GM12874 (cell line): Measurements from ENCODE around the gene QSOX2.
A peak's percentile ranks its signal among the peaks of the same experiment; 100 is the strongest.

ENCODE experiments used
- TF ChIP-seq, protein P1 (sequence below): IDR thresholded peaks from 2 replicates; pipeline ENCODE4 v1.5.1; 2011; ENCODE audit warnings: low read depth, mild to moderate bottlenecking, control low read depth, low read length, moderate library complexity; ENCODE audit not compliant: insufficient read depth

The QSOX2 gene

DNA sequence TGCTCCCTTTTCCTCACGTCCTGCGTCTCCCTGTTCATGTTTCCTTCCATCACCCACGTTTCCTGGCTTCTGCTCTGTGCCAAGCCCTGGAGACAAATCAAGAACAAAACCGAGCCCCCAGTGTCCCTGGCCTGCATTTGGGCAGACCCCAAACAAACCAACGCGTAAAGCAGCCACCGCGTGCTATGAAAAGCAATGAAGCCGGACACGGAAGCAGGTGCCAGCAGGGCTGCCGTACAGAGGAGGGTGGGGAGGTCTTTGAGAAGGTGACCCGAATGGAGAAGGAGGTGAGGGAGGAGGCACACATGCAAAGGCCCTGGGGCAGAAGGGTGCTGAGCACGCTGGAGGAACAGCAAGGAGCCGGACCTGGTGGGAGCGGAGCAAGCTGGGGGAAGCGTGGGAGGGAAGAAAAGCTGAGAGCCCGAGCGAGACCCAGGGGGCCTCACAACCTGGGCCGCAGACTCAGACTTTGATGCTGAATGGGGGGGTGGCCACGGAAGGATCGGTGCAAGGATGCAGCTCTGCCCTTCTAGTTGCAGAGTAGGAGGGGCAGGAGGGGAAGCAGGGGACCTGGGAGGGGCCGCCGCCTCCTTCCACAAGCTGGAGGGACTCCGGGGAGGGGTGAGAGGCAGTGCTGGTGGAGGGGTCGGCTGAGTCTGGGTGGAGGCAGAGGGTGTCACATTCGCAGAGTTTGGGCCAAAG is 1.4 kb upstream of the QSOX2 start:
- TF ChIP-seq, protein P1, sequence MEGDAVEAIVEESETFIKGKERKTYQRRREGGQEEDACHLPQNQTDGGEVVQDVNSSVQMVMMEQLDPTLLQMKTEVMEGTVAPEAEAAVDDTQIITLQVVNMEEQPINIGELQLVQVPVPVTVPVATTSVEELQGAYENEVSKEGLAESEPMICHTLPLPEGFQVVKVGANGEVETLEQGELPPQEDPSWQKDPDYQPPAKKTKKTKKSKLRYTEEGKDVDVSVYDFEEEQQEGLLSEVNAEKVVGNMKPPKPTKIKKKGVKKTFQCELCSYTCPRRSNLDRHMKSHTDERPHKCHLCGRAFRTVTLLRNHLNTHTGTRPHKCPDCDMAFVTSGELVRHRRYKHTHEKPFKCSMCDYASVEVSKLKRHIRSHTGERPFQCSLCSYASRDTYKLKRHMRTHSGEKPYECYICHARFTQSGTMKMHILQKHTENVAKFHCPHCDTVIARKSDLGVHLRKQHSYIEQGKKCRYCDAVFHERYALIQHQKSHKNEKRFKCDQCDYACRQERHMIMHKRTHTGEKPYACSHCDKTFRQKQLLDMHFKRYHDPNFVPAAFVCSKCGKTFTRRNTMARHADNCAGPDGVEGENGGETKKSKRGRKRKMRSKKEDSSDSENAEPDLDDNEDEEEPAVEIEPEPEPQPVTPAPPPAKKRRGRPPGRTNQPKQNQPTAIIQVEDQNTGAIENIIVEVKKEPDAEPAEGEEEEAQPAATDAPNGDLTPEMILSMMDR = no peak

DNA sequence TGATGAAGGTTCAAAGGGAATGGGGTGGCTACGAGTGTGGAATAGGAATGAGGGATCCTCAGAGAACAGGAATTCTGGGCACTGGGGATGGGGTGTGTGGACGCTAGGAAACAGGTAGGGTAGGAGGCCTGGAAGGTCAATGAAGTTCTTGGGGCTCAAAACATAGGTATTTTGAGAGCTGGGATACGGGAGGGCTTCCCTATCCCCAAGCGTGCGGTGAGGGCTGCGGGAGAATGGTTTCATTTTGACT is 718 bp downstream of the QSOX2 start:
- TF ChIP-seq, protein P1 = no peak

DNA sequence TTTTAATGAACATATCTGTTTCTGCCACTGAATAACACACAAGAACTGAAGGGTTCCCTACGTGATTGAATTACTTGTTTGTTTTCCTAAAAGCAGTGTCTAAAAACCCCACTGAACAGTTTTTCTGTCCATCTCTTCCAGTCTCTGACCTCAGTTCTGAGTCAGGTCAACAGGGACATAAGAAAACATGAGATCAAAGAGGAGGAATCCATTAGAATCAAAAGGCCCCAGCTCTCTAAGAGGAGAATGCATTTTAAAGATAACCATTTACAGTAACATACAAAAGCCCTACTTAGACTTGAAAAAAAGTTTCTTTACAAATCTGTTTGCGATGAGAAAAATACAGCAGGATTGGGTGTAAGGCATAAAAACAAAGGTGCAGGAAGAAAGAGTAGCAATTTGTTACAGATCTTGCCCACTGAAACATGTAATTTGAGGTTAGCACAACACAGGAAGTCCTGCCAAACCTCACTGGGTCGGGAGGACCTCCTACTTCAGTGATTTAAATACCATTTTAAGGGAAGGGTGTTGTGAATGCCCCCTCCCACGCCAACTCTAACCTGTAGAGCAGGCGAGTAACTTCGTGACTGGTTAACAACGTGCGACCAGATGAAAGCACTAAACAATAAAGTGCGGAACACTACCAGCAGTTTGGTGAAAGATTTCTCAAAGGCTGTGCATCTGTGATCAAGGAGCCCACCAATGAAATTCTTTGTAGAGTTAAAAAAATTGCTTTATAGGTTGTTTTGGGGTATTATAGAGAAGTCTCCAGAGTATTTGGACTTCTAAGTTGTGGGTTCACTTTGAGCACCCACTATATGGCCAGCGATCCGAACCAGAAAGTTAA is 1.3 kb downstream of the QSOX2 start:
- TF ChIP-seq, protein P1 = no peak

DNA sequence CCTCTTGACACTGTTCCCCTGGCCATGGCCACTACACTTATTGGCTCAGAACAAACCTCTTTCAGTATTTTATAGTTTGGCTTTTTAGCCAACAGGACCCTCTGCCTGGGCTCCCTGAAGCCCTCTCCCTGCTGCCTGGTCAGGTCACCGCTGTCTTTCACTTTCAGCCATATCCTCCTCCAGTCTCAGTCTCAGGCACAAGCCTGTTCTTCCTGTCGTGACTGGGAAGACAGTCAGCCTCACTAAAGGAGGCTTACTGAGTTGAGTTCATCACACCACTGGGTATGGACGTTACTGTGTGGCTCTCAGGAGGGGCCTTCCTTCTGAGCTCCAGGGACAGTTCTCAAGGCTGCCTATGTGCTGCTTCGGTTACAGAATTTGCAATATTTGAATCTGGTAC is 2.0 kb downstream of the QSOX2 start:
- TF ChIP-seq, protein P1 = no peak

DNA sequence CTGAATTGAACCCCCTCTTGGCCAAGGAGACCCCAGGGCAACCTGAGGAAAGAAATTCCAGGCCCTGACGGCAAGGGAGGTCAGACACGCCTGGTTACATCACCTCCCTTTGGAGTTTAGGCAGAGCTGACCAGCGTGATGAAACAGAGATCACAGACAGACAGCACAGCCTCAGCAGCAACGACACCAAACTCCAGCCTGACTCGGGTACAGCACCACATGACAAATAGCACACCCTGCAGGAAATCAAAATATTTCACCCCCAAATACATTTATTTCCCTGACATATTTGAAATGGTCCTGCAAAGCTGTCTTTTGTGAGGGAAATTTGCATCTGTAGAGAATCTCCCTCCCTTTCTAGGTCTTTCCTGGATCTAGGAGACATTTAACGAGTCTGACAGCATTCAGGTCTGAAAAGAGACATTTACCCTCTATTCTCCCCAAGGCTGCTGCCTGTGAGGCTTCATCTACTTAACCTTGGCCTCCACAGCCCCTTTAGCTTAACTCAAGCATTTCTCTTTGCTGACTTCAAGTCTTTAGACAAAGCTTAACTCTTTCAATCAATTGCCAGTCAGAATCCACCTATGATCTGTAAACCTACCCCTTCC is 2.6 kb downstream of the QSOX2 start:
- TF ChIP-seq, protein P1 = peak; percentile 27; the same call in 1 of the 2 replicates

DNA sequence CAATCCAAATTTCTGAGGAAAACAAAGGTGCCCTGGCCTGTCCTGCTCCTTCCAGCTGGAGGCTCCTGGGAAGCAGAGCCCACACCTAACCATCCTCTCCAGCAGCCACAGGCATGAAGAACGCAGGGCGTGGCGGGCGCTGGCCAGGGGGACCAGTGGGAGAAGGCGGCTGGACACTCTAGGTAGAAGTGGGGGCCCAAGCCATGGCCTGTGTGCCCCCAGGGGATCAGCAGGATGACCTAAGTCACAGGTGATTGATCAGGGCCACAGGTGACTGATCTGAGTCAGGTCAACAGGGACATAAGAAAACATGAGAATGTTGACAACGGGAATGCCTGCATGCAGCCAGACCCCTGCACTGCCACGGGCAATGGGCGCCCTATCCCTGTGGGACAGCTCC is 3.4 kb downstream of the QSOX2 start:
- TF ChIP-seq, protein P1 = no peak

DNA sequence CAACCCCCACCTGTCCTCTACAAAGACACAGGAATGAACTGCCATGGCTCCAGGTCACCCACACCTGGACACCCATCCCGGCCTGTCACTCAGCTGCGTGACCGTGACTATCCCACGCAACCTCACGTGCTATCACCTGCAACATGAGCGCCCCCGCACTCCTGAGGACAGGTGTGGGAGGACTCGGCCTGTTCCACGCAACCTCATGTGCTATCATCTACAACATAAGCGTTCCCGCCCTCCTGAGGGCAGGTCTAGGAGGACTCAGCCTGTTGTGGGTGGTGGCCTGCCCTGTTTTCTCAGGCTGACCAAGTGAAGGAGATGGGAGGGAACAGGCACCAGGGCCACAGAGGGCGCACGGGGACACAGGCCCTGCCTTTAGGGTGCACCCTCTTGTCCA is 4.1 kb downstream of the QSOX2 start:
- TF ChIP-seq, protein P1 = no peak
